Hematopoietic multipotent progenitor cell (in vitro differentiated cells): Measurements from ENCODE around the gene MOSPD2. TPM values are rescaled to one million over a fixed set of nuclear protein-coding genes. Genes with fewer than 3 reads are reported as not detected.

Source experiments
- DNase-seq, 3 donors: peaks; one replicate each; pipeline ENCODE4 v3.0.0-alpha.2; 2011 to 2015; ENCODE audit warnings: low read depth in 2 of 3, low spot score in 2 of 3
- total RNA-seq: library from RNA; depleted of rRNA; stranded (reverse); fragments of >200 nt; gene quantifications from one replicate; pipeline ENCODE4 v1.2.3, GENCODE V29; 2012

The MOSPD2 gene
- 9.4 TPM for total RNA-seq

DNA sequence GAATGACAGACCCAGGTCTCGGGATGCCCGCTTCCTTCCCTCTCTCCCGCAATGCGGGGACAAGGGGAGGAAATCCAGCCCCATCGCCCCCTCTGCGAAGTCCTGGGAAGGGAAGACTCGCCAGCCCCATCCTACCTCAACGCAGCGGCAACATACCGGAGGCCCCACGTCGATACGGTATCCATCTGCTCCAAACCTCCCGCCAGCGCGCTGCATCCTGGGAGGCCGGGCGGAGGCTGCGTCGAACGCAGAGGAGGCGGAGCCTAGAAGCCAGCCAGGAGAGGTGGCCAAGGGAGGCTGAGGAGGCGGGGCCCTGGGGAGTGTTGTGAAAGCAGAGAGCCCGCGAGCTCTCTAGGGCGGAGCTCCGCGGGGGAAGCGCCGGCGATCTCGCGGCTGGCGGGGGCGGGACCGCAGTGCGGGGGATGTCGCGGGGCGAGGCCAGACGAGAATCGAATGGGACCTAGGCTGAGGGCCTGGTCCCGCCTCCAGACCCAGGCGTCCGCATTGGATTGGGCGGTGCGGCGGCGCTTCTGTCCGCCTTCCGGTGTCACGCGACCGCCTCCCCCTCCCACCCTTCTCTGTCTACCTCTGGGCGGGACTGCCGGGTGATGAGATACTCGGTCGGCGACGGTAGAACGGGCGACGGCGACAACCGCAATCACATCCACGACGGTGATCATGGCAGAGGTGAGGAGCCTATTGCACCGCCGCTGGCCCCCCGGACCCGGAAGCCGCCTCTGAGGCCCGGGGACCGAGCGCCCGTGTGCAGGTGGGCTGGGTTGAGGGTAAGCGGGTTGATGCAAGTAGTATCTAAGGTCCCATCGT is at the start of gene MOSPD2, which contains the start of gene FANCB:
Gene MOSPD2 (plus strand): TSS at position 571 of the 825 bp plus-strand sequence. CDS start 108 bp downstream, at position 679.
Gene FANCB (minus strand): TSS at position 219 of the 825 bp plus-strand sequence. CDS start 7,559 bp downstream, outside the sequence.
- DNase-seq, result peak; percentile 69 to 96 (median 92)

DNA sequence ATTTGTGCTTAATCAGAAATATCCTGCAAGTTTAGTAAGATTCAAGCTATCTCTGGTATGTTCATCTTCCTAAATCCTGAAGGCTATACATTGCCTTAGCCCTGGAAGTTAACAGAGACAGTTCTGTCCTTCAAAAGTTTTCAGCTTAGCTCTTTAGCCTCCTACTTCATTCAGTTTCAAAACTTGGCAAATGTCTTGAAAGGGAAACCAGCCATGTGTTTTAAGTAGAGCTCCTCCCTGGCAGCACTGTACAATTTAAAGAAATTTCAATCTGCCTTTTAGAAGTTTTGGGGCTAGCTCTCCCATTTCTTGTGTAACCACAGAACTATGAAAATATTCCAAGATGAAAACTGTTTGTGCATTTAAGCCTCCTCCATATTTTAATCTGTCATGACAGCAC is 47.4 kb upstream of the MOSPD2 start:
- DNase-seq, result no peak

GRCh38 chrX:14826319-14826718 is 46.9 kb upstream of the MOSPD2 start:
- no peak for DNase-seq

- DNase-seq, result no peak
Observed at GRCh38 chrX:14829643-14830042, 43.6 kb upstream of the MOSPD2 start.

- no peak for DNase-seq
Observed at GRCh38 chrX:14832151-14832550, 41.1 kb upstream of the MOSPD2 start.

GRCh38 chrX:14832586-14832985 is 40.6 kb upstream of the MOSPD2 start:
- DNase-seq, result no peak

DNA sequence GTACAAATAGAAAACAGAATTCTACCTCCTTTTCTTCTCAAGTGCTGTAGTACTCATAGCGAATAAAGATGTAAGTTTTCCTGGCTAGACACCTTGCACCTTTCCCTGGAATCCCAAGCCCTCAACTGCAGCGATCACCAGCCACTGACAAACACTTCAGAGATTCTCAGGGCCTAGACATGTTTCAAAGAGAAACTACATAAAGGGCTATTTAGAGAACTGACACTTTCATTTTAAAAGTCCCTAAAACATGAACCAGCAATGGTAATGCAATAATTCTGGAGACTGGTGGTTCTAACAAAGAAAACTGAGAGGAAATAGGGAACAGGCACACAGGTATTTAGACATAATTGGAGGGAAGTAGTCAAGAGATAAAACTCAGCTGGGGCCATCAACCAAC is 36.1 kb upstream of the MOSPD2 start:
- no peak for DNase-seq

- no peak for DNase-seq
Observed at GRCh38 chrX:14843666-14844065, 29.6 kb upstream of the MOSPD2 start.

DNA sequence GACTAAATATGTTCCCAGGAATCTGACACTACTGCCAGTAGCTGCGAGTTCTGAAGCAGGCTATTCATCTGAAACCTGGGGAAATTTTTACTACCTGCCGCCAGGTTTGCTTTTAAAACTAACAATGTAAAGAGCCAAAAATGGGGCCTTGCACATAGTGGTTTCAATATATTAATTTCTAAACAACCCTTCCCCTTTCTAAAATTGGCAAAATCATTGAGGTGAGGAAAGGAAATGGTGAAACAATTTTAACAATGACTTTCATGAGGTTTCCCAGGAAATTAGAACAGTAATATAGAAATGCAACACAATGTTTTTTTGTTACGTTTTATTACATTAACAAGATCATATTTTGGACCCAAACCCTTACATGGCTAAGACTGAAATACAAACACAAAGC is 21.7 kb upstream of the MOSPD2 start:
- DNase-seq, result no peak

DNA sequence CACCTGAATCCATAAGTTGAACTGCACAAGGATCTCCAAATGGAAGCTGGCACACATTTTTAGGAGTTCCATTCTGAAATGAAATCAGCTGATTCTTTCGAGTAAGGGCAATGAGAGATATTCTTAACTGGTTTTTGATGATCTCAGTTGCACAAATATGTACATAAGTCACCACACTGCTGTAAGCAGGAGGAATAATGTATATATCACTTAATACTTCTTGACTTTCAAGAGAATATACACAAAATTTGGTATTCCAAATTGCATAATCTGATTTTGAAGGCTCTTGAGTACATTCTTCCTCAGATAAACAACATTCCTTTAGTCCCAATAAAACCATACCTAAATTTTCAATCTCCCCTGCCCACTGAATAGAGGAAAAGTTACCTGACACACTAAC is 8.6 kb upstream of the MOSPD2 start:
- DNase-seq, result no peak

GRCh38 chrX:14865201-14865600 is 8.0 kb upstream of the MOSPD2 start:
- no peak for DNase-seq

DNA sequence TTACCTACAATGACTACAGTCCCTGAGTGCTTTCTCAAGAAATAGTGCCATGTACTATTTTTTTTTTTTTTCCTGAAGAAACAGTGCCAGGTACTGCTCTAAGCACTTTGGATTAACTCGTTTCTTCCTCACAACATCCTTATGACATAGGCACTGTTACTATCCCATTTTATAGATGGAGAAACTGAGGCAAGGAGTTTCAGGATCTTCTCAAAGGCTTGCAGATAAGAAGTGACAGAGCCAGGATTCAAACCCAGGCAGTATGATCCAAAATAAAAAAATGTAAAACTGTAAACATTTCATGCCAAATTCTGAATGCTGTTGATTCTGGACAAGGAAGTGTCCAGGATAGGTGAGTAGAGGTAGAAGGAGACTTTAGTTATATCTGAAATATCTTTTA is 1.5 kb upstream of the MOSPD2 start:
- DNase-seq, result no peak

- DNase-seq, result no peak
Observed at GRCh38 chrX:14872355-14872754, 866 bp upstream of the MOSPD2 start.

- DNase-seq, result no peak
Observed at GRCh38 chrX:14873676-14874049, 442 bp downstream of the MOSPD2 start.

- DNase-seq, result no peak
Observed at GRCh38 chrX:14875624-14876023, 2.4 kb downstream of the MOSPD2 start.

DNA sequence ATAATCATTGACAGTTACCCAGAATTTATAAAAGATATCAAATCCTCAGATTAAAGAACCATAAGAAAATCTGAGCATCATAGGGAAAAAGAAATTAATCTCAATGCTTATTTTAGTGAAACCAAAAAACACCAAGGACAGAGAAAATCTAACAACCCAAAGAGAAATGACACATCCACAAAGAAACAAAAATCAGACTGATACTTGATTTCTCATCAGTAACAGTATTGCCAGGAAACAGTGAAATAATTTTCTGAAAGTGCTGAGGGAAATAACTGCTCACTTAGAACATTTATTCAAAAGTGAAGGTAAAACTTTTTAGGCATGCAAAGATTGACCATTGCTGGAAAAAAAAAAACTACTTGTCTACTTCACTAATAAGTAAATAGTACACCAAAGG is 10.6 kb downstream of the MOSPD2 start:
- no peak for DNase-seq

DNA sequence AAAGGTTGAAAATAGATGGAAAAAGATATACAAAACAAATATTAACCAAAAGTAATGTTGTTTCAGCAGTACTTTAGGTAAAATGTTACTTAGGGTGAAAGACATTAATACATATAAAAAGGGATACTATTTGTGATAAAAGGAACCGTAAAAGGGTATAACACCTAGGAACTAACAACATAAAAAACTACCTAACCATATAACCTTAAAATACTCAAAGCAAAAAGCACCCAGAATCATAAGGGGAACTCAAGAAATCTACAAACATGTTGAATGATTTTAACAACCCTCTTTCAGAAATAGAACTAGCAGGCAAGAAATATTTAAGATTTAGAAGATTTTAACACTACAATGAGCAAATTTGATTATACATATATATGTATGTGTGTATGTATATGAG is 11.5 kb downstream of the MOSPD2 start:
- no peak for DNase-seq

GRCh38 chrX:14886252-14886651 is 13.0 kb downstream of the MOSPD2 start:
- DNase-seq, result no peak

- DNase-seq, result no peak
Observed at GRCh38 chrX:14896273-14896672, 23.1 kb downstream of the MOSPD2 start.

DNA sequence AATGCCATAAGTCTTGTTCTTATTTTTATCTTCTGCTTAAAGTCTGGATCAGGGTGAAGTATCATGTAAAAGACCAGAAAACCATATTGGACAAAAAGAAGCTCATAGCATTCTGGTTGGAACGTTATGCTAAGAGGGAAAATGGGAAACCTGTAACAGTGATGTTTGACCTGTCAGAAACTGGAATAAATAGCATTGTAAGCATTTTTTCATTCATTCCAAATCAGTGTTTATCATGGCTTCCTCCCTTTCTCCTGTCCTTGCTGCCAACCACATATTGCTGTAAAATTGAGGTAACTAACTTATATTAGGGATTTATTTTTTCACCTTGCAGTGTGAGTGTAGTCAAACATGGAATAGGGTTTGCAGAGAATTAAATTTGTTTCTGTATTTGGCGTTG is 23.8 kb downstream of the MOSPD2 start:
- DNase-seq, result no peak

GRCh38 chrX:14899607-14900006 is 26.4 kb downstream of the MOSPD2 start:
- peak in 2 of 3 donors; percentile 6 to 14 for DNase-seq

GRCh38 chrX:14902537-14902936 is 29.3 kb downstream of the MOSPD2 start:
- no peak for DNase-seq

GRCh38 chrX:14903891-14904290 is 30.7 kb downstream of the MOSPD2 start:
- no peak for DNase-seq
